MM.1S (cell line): ENCODE results near the gene SLC1A1.
"Not testable (repeated sequence)": the region's sequence is repeated elsewhere in the genome, so short reads cannot be mapped to it uniquely, and the experiment has no call there.

Experiments used
- DNase-seq: peaks from one replicate; pipeline ENCODE4 v3.0.0-alpha.2; 2015
- H2AFZ ChIP-seq: fragments of 300-600 bp; sonication (generic); 2 replicates; pipeline ENCODE4 v1.6.0; 2016; ENCODE audit warnings: antibody characterized with exemption, low read length
- H3F3A ChIP-seq: fragments of 300-600 bp; sonication (generic); 2 replicates; pipeline ENCODE4 v1.6.1; 2016; ENCODE audit warnings: mild to moderate bottlenecking, antibody characterized with exemption, low read length, moderate library complexity, mixed read lengths; ENCODE audit not compliant: insufficient read depth
- H3K27ac ChIP-seq: fragments of 300-600 bp; sonication (generic); 2 replicates; pipeline ENCODE4 v1.5.1; 2016; ENCODE audit warnings: mild to moderate bottlenecking, low read length
- H3K27me3 ChIP-seq: fragments of 300-600 bp; sonication (generic); replicated peaks from 2 replicates; pipeline ENCODE4 v1.6.0; 2016; ENCODE audit warnings: low read length; ENCODE audit not compliant: insufficient read depth
- H3K36me3 ChIP-seq: fragments of 300-600 bp; sonication (generic); replicated peaks from 2 replicates; pipeline ENCODE4 v1.6.1; 2016; ENCODE audit warnings: mild to moderate bottlenecking, low read length, mixed read lengths; ENCODE audit not compliant: insufficient read depth
- H3K4me1 ChIP-seq: fragments of 300-600 bp; sonication (generic); 2 replicates; pipeline ENCODE4 v1.6.1; 2016; ENCODE audit warnings: low read length, mixed read lengths
- H3K4me2 ChIP-seq: fragments of 300-600 bp; sonication (generic); 2 replicates; pipeline ENCODE4 v1.6.0; 2016; ENCODE audit warnings: low read depth, low read length
- H3K4me3 ChIP-seq: fragments of 300-600 bp; sonication (generic); 2 replicates; pipeline ENCODE4 v1.5.1; 2016; ENCODE audit warnings: low read length, mixed read lengths
- H3K79me2 ChIP-seq: fragments of 300-600 bp; sonication (generic); 2 replicates; pipeline ENCODE4 v1.6.1; 2016; ENCODE audit warnings: mixed run types, low read length, mixed read lengths
- H3K9ac ChIP-seq: fragments of 300-600 bp; sonication (generic); 2 replicates; pipeline ENCODE4 v1.6.1; 2016; ENCODE audit warnings: low read length, mixed read lengths
- H3K9me2 ChIP-seq: fragments of 300-600 bp; sonication (generic); replicated peaks from 2 replicates; pipeline ENCODE4 v1.6.1; 2016; ENCODE audit warnings: mild to moderate bottlenecking, low read length, mixed read lengths; ENCODE audit not compliant: insufficient read depth
- H3K9me3 ChIP-seq: fragments of 300-600 bp; sonication (generic); replicated peaks from 2 replicates; pipeline ENCODE4 v1.6.1; 2016; ENCODE audit warnings: mild to moderate bottlenecking, low read length, mixed read lengths; ENCODE audit not compliant: insufficient read depth
- H4K20me1 ChIP-seq: fragments of 300-600 bp; sonication (generic); 2 replicates; pipeline ENCODE4 v1.6.1; 2016; ENCODE audit warnings: mild to moderate bottlenecking, low read length, moderate library complexity, mixed read lengths; ENCODE audit not compliant: insufficient read depth
- CTCF ChIP-seq: fragments of 300-600 bp; sonication (generic); IDR thresholded peaks from 2 replicates; pipeline ENCODE4 v1.5.1; 2016; ENCODE audit warnings: antibody characterized with exemption, low read length, mixed read lengths
- EZH2 ChIP-seq: fragments of 300-600 bp; sonication (generic); optimal IDR thresholded peaks from 2 replicates; pipeline ENCODE3; 2017; ENCODE audit warnings: low read depth, mild to moderate bottlenecking, antibody characterized with exemption, low read length, mixed read lengths
- EZH2phosphoT487 ChIP-seq: fragments of 300-600 bp; sonication (generic); IDR thresholded peaks from 2 replicates; pipeline ENCODE4 v1.6.1; 2018; ENCODE audit warnings: antibody characterized with exemption, low read length

SLC1A1 gene

DNA sequence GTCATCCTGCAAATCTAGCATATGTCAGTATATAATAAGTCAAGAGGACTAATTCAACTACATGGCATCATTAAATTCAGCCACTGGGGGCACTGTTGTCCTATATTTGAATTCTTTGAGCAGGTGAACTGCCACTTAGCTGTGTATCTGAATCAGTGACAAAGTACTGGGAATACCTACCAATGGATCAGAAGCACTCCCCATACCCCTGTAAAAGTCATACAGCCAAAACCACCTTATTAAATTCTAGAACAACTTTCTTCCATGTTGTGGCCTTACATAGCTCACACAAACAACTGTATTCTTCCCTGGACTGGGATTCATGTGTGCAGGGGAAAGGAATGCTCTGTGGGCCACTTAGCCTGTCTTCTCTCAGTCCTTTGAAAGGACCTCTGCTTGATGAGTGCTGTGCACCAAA, 114.4 kb downstream of the SLC1A1 start:
- Histone ChIP-seq H4K20me1 (no peaks in the 10 kb centered on the region), H3K9me3 (no peaks in the 10 kb centered on the region), H3F3A (no peaks in the 10 kb centered on the region), H3K4me2 (no peak overlapping the region), H3K4me1 (no peaks in the 10 kb centered on the region), H3K9me2 (no peaks in the 10 kb centered on the region), H3K9ac (no peak overlapping the region), H3K4me3 (no peak overlapping the region), H2AFZ (no peak overlapping the region), H3K27ac (no peak overlapping the region), H3K79me2 (no peaks in the 10 kb centered on the region), H3K36me3 (no peaks in the 10 kb centered on the region), H3K27me3 (no peaks in the 10 kb centered on the region)
- DNase-seq = peak; percentile 82
- TF ChIP-seq CTCF (peak; percentile 70), EZH2 (no peak)

DNA sequence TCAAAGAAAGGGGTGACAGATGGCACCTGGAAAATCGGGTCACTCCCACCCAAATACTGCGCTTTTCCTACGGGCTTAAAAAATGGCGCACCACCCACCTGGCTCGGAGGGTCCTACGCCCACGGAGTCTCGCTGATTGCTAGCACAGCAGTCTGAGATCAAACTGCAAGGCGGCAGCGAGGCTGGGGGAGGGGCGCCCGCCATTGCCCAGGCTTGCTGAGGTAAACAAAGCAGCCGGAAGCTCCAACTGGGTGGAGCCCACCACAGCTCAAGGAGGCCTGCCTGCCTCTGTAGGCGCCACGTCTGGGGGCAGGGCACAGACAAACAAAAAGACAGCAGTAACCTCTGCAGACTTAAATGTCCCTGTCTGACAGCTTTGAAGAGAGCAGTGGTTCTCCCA, 115.8 kb downstream of the SLC1A1 start:
- H3F3A ChIP-seq, H3K9ac ChIP-seq, H3K9me3 ChIP-seq, H3K79me2 ChIP-seq, H4K20me1 ChIP-seq, H3K4me1 ChIP-seq, H3K9me2 ChIP-seq, H3K36me3 ChIP-seq, H2AFZ ChIP-seq, H3K27me3 ChIP-seq, H3K4me2 ChIP-seq, DNase-seq, H3K4me3 ChIP-seq, H3K27ac ChIP-seq: not testable (repeated sequence)

GRCh38 chr9:4614627-4615026, 124.4 kb downstream of the SLC1A1 start:
- H2AFZ ChIP-seq = no peak overlapping the region
- H3K79me2 ChIP-seq = no peaks in the 10 kb centered on the region
- no peaks in the 10 kb centered on the region for H3K9me2 ChIP-seq
- no peak overlapping the region for H3K9ac ChIP-seq
- H3K9me3 ChIP-seq = no peaks in the 10 kb centered on the region
- no peak for DNase-seq
- no peaks in the 10 kb centered on the region for H3F3A ChIP-seq
- H3K27me3 ChIP-seq = no peaks in the 10 kb centered on the region
- no peaks in the 10 kb centered on the region for H3K4me1 ChIP-seq
- H3K4me3 ChIP-seq = no peak overlapping the region
- no peak for TF ChIP-seq CTCF
- TF ChIP-seq EZH2 = no peak
- TF ChIP-seq EZH2phosphoT487 = no peak
- no peak overlapping the region for H3K4me2 ChIP-seq
- no peak overlapping the region for H3K27ac ChIP-seq
- no peaks in the 10 kb centered on the region for H4K20me1 ChIP-seq
- H3K36me3 ChIP-seq = no peaks in the 10 kb centered on the region

DNA sequence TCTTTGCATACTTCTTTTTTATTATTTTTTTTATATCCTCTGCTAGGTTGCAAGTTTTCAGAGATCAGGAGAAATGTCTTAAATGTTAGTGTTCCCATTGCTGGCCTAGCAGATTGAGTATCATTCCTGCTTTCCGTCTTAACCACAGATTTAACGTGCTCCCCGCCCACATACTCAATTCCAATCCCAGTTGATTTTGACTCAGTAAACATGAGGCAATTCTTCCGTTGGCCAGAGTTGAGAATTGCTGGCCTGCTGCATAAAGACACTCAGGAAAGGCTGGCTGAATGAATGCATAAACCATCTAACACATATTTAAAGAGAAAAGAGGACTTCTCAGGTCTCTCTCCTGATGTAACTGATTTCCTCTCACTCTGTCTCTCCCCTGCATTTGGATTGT, 125.0 kb downstream of the SLC1A1 start:
- no peak overlapping the region for H3K4me3 ChIP-seq
- H3K9me2 ChIP-seq = no peaks in the 10 kb centered on the region
- H3K27me3 ChIP-seq = no peaks in the 10 kb centered on the region
- TF ChIP-seq EZH2 (no peak), EZH2phosphoT487 (no peak), CTCF (no peak)
- no peak overlapping the region for H3K9ac ChIP-seq
- no peak for DNase-seq
- H3K79me2 ChIP-seq = no peaks in the 10 kb centered on the region
- no peaks in the 10 kb centered on the region for H4K20me1 ChIP-seq
- H3K4me1 ChIP-seq = no peaks in the 10 kb centered on the region
- no peak overlapping the region for H3K4me2 ChIP-seq
- H3K9me3 ChIP-seq = no peaks in the 10 kb centered on the region
- H3K36me3 ChIP-seq = no peaks in the 10 kb centered on the region
- H2AFZ ChIP-seq = no peak overlapping the region
- H3F3A ChIP-seq = no peaks in the 10 kb centered on the region
- no peak overlapping the region for H3K27ac ChIP-seq
